Upper lobe of left lung (tissue), 6 donors: ENCODE data around the gene WDR48. TPM values are rescaled to one million over a fixed set of nuclear protein-coding genes. Genes with fewer than 3 reads are reported as not detected.

Experiments
- ATAC-seq, 2 donors: fragments of 200-7000 bp; cut with Tn5 transposase; one replicate each; pipeline ENCODE4 v1.9.1; 2022; ENCODE audit warnings: mild to moderate bottlenecking in 2 of 2, moderate library complexity in 2 of 2; ENCODE audit not compliant: low FRiP score in 2 of 2
- DNase-seq, 2 donors: peaks; one replicate each; pipeline ENCODE4 v3.0.0-alpha.2; 2019 to 2020
- H3K27ac ChIP-seq, 4 donors: fragments of 200-600 bp; sonication (generic); one replicate each; pipeline ENCODE4 v1.5.1; 2016 to 2019
- H3K27me3 ChIP-seq, 4 donors: fragments of 200-600 bp; sonication (generic); one replicate each; pipeline ENCODE4 v1.5.1; 2017 to 2019
- H3K36me3 ChIP-seq, 4 donors: fragments of 200-600 bp; sonication (generic); one replicate each; pipeline ENCODE4 v1.5.1; 2016 to 2019
- H3K4me1 ChIP-seq, 4 donors: fragments of 200-600 bp; sonication (generic); one replicate each; pipeline ENCODE4 v1.5.1; 2018 to 2019
- H3K4me3 ChIP-seq, 4 donors: fragments of 200-600 bp; sonication (generic); one replicate each; pipeline ENCODE4 v1.5.1; 2017 to 2019; ENCODE audit warnings: mild to moderate bottlenecking in 2 of 4, moderate library complexity in 1 of 4
- H3K9me3 ChIP-seq, 4 donors: fragments of 200-600 bp; sonication (generic); one replicate each; pipeline ENCODE4 v1.5.1; 2018 to 2019
- CTCF ChIP-seq, 6 experiments: fragments of 450-650 bp in 4 of 6; fragments of 200-600 bp in 2 of 6; sonication (generic) in 2 of 6; IDR thresholded peaks; one replicate each; pipeline ENCODE4 v1.5.1; 2016 to 2019; ENCODE audit warnings: antibody characterized with exemption in 6 of 6
- EP300 ChIP-seq, 4 donors: sonication (generic); formaldehyde crosslinking; IDR thresholded peaks; one replicate each; pipeline ENCODE4 v1.5.1; 2017; ENCODE audit warnings: antibody characterized with exemption in 4 of 4, control low read depth in 2 of 4
- POLR2A ChIP-seq, 4 donors: fragments of 450-650 bp; IDR thresholded peaks; one replicate each; pipeline ENCODE4 v1.5.1; 2016 to 2017; ENCODE audit warnings: antibody characterized with exemption in 4 of 4, mild to moderate bottlenecking in 2 of 4
- POLR2AphosphoS5 ChIP-seq, 2 donors: sonication (generic); formaldehyde crosslinking; IDR thresholded peaks; one replicate each; pipeline ENCODE4 v1.5.1; 2017; ENCODE audit warnings: antibody characterized with exemption in 2 of 2
- WGBS, 2 donors: methylation state at CpG; one replicate each; pipeline ENCODE4 v1.1.5; 2017 to 2018; 5-methylcytosine and 5-hydroxymethylcytosine counted together
- total RNA-seq, 6 donors: library from RNA; depleted of rRNA in 4 of 6; stranded (reverse); fragments of >200 nt in 4 of 6; gene quantifications; one replicate each; pipeline versions ENCODE4 v1.1.0 to v1.2.1, GENCODE V29; 2016 to 2021
- donor health status: DM: no; HTN: no; CAD: no; lungs with moderate emphysema.
- donor health status: DM: no; HTN: yes; CAD: no; lungs with severe emphysema.

WDR48 gene
- total RNA-seq, 6 donors from 2014 or later: 9.7 to 30.2 (median 25.5) TPM

- TF ChIP-seq POLR2AphosphoS5 (IDR thresholded peaks at IDR 0.05) (peak in 1 of 2 donors; percentile 6), CTCF (IDR thresholded peaks at IDR 0.05) (no peak)
- H3K9me3 ChIP-seq: no peaks in the 10 kb centered on the region
- WGBS, 2 donors: 79 to 91% methylated on average over 6 to 7 of the region's 7 CpGs
- peaks cover 15 to 72% (median 40%) of the 10 kb centered on the region in 4 donors for H3K36me3 ChIP-seq
- no peak for ATAC-seq
- H3K27me3 ChIP-seq: no peaks in the 10 kb centered on the region
- H3K4me3 ChIP-seq: no peak overlapping the region
- peak overlapping the region in 2 of 4 donors; percentile 40 to 82 for H3K27ac ChIP-seq
- peaks cover 74 to 86% (median 77%) of the 10 kb centered on the region in 4 donors for H3K4me1 ChIP-seq
- DNase-seq: peak in 1 of 2 donors; percentile 71
These were observed 87.1 kb downstream of the WDR48 start for GRCh38 chr3:39138804-39139415.

DNA sequence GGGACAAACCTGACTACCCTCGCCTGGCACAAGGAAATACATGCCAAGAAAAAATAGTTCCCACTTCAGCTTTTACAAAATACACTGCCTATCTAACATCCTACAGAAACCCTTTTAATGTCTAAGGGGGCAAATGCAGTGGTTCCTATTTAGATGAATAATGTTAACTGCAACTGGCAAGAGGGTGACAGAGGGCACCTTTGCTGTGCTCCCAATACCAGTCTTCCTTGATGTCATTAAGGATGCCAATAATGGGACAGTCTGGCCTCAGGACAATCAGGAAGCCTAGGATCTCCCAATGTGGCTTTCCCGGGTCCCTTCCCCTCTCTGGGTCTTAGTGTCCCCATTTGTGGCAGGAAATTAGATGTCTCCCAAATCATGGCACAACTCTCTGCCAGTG, 87.6 kb downstream of the WDR48 start:
- H3K36me3 ChIP-seq: peaks cover 19 to 77% (median 45%) of the 10 kb centered on the region in 4 donors
- TF ChIP-seq POLR2AphosphoS5 (IDR thresholded peaks at IDR 0.05) (no peak), POLR2A (IDR thresholded peaks at IDR 0.05) (no peak), CTCF (IDR thresholded peaks at IDR 0.05) (no peak), EP300 (IDR thresholded peaks at IDR 0.05) (no peak)
- H3K27ac ChIP-seq: peak overlapping the region in 3 of 4 donors; percentile 34 to 82 (median 40)
- WGBS, 2 donors: 61 to 70% methylated on average over 2 of the region's 2 CpGs
- H3K9me3 ChIP-seq: no peaks in the 10 kb centered on the region
- no peak overlapping the region for H3K4me3 ChIP-seq
- H3K4me1 ChIP-seq: peaks cover 69 to 86% (median 77%) of the 10 kb centered on the region in 4 donors
- DNase-seq (no peak), ATAC-seq (no peak)
- no peaks in the 10 kb centered on the region for H3K27me3 ChIP-seq

- no peak for TF ChIP-seq CTCF (IDR thresholded peaks at IDR 0.05)
- no peak for TF ChIP-seq POLR2AphosphoS5 (IDR thresholded peaks at IDR 0.05)
- no peak for TF ChIP-seq POLR2A (IDR thresholded peaks at IDR 0.05)
- Histone ChIP-seq H3K4me3 (no peak overlapping the region), H3K36me3 (peaks cover 24 to 87% (median 55%) of the 10 kb centered on the region in 4 donors), H3K27ac (peak overlapping the region; percentile 26 to 87 (median 78)), H3K9me3 (no peaks in the 10 kb centered on the region), H3K27me3 (no peaks in the 10 kb centered on the region), H3K4me1 (peaks cover 65 to 83% (median 79%) of the 10 kb centered on the region in 4 donors)
- no peak for ATAC-seq
- DNase-seq: no peak
- whole genome bisulfite sequencing, 2 donors: 98 to 100% methylated on average over 2 of the region's 2 CpGs
These were observed 88.6 kb downstream of the WDR48 start for GRCh38 chr3:39140341-39140971.

GRCh38 chr3:39141171-39141995, 89.6 kb downstream of the WDR48 start:
- Histone ChIP-seq H3K4me1 (peaks cover 65 to 83% (median 80%) of the 10 kb centered on the region in 4 donors), H3K9me3 (no peaks in the 10 kb centered on the region), H3K27ac (peak overlapping the region; percentile 66 to 87 (median 78)), H3K27me3 (no peaks in the 10 kb centered on the region), H3K4me3 (no peak overlapping the region), H3K36me3 (peaks cover 24 to 96% (median 64%) of the 10 kb centered on the region in 4 donors)
- peak; percentile 54 to 85 for ATAC-seq
- no peak for TF ChIP-seq CTCF (IDR thresholded peaks at IDR 0.05)
- TF ChIP-seq POLR2A (IDR thresholded peaks at IDR 0.05): peak in 1 of 4 donors; percentile 22
- TF ChIP-seq POLR2AphosphoS5 (IDR thresholded peaks at IDR 0.05): peak; percentile 69 to 76
- peak in 1 of 4 donors; percentile 89 for TF ChIP-seq EP300 (IDR thresholded peaks at IDR 0.05)
- peak; percentile 84 to 92 for DNase-seq
- 6 to 31% methylated on average over 2 to 3 of the region's 4 CpGs for WGBS, 2 donors
